HepG2 (cell line): ENCODE measurements around the gene DNAJC5.

Source experiments
- CHD2 ChIP-seq: IDR thresholded peaks from 2 replicates; pipeline ENCODE4 v1.6.1; 2011; ENCODE audit warnings: low read depth, low read length, improper control_type of control experiment
- DPF2 ChIP-seq: sonication (generic); formaldehyde crosslinking; IDR thresholded peaks from 2 replicates; pipeline ENCODE4 v1.4.0; 2020; ENCODE audit warnings: mild to moderate bottlenecking, low read depth, missing genetic modification reagents, borderline replicate concordance
- MTA1 ChIP-seq: sonication (generic); formaldehyde crosslinking; IDR thresholded peaks from 2 replicates; pipeline ENCODE4 v1.4.0; 2020; ENCODE audit warnings: missing genetic modification reagents, mild to moderate bottlenecking, borderline replicate concordance
- NPAS2 ChIP-seq: sonication (generic); formaldehyde crosslinking; IDR thresholded peaks from 2 replicates; pipeline ENCODE4 v1.8.0; 2022; ENCODE audit warnings: mild to moderate bottlenecking, missing genetic modification reagents, borderline replicate concordance
- PHF8 ChIP-seq: sonication (generic); formaldehyde crosslinking; IDR thresholded peaks from 2 replicates; pipeline ENCODE4 v1.5.0; 2020; ENCODE audit warnings: missing genetic modification reagents
- SP1 ChIP-seq, 2 experiments: fragments of 450-650 bp in 1 of 2; sonication (generic) in 1 of 2; formaldehyde crosslinking in 1 of 2; IDR thresholded peaks; 2 replicates each; pipeline versions ENCODE4 v1.4.0 to v1.6.1; 2016 to 2020; ENCODE audit warnings: missing genetic modification reagents in 1 of 2
- ZNF577 ChIP-seq: sonication (generic); formaldehyde crosslinking; IDR thresholded peaks from 2 replicates; pipeline ENCODE4 v1.4.0; 2020; ENCODE audit warnings: mild to moderate bottlenecking, low read depth, missing genetic modification reagents, borderline replicate concordance
- ZNF615 ChIP-seq: sonication (generic); formaldehyde crosslinking; IDR thresholded peaks from 2 replicates; pipeline ENCODE4 v1.5.0; 2020; ENCODE audit warnings: mild to moderate bottlenecking, missing genetic modification reagents, borderline replicate concordance
- ZZZ3 ChIP-seq: sonication (generic); formaldehyde crosslinking; IDR thresholded peaks from 2 replicates; pipeline ENCODE4 v1.4.0; 2020; ENCODE audit warnings: missing genetic modification reagents, mild to moderate bottlenecking, borderline replicate concordance

DNA sequence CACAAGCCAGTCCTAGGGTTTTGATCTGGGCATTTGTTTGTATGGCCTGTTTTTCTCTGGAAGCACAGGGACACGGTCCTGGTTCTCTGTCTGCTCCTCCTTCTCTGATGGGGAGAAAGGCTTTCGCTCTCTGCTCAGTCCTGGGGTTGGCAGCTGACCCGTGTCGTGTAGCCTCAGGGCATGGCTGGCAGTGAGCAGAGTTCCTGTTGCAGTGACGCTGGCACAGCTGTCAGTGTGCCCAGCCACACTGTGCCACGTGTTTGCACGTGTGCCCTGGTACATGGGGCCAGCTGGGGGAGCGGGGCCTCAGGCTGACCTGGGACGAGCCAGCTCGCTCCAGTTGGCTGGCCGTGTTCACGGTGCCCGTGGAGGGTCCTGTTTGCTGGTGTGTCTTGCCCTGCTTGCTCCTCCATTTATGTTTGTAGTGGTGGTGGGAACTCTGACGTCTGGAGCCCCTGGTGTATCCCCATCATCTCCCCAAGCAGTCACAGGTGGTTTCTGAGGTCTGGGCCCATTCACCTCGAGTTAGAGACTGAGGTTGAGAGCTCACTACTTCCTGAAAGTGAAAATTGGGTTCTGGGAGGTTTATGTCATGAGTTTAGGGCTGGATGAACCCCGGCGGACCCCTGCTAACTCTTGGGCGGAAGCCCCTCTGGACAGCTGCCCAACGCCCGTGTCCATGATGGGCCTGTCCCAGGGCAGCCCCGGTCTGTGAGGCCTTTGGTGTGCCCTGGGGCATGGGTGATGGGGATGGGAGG is 10.2 kb upstream of the DNAJC5 start:
- TF ChIP-seq DPF2 (CRISPR knock-in tag) (no peak), SP1 (IDR thresholded peaks at IDR 0.05) (no peak), SP1 (CRISPR knock-in tag; IDR thresholded peaks at IDR 0.05) (no peak), ZZZ3 (CRISPR knock-in tag) (no peak), CHD2 (no peak), PHF8 (CRISPR knock-in tag) (no peak), ZNF577 (CRISPR knock-in tag) (no peak), MTA1 (CRISPR knock-in tag) (no peak), ZNF615 (CRISPR knock-in tag) (no peak), NPAS2 (no peak)
